ENCODE results near the gene NCLN.
A peak's percentile ranks its signal among the peaks of the same experiment; 100 is the strongest.

The NCLN gene

GRCh38 chr19:3179739-3180293 lies 5.9 kb upstream of the NCLN start:
- Histone ChIP-seq H3K4me3 (replicated peaks; ENCODE audit: insufficient read depth, low read length) (peak overlapping the region; percentile 78), H3K27me3 (ENCODE audit: insufficient read depth, poor library complexity, severe bottlenecking) (no peaks in the 10 kb centered on the region), H3K27ac (replicated peaks) (peak overlapping the region; percentile 99)
- TF ChIP-seq REST (IDR thresholded peaks at IDR 0.05; ENCODE audit: insufficient replicate concordance, low read depth) (peak; percentile 81), CTCF (IDR thresholded peaks at IDR 0.05; ENCODE audit: insufficient read depth, low read length) (no peak), POLR2AphosphoS5 (IDR thresholded peaks at IDR 0.05; ENCODE audit: low read depth) (no peak)
- peak in 1 of 2 experiments; percentile 68 for DNase-seq (ENCODE audit: low read depth in 1 of 2, low spot score in 1 of 2)

- no peak for DNase-seq (ENCODE audit: low read depth in 1 of 2, low spot score in 1 of 2)
- Histone ChIP-seq H3K27ac (replicated peaks) (no peak overlapping the region), H3K4me3 (replicated peaks; ENCODE audit: insufficient read depth, low read length) (no peak overlapping the region), H3K27me3 (ENCODE audit: insufficient read depth, poor library complexity, severe bottlenecking) (no peaks in the 10 kb centered on the region)
- TF ChIP-seq SPI1 (IDR thresholded peaks at IDR 0.05; ENCODE audit: borderline replicate concordance, low read depth) (no peak), POLR2AphosphoS5 (IDR thresholded peaks at IDR 0.05; ENCODE audit: low read depth) (peak; percentile 50; the same call in 1 of the 2 replicates), GABPA (IDR thresholded peaks at IDR 0.05; ENCODE audit: low read depth) (no peak)
Observed at GRCh38 chr19:3183721-3184641, 1.7 kb upstream of the NCLN start.

- 0 out of 2 replicates have a peak, but pooled peaks have one; percentile 0 for TF ChIP-seq POLR2AphosphoS5 (IDR thresholded peaks at IDR 0.05; ENCODE audit: low read depth)
- no peak for TF ChIP-seq GABPA (IDR thresholded peaks at IDR 0.05; ENCODE audit: low read depth)
- Histone ChIP-seq H3K4me3 (replicated peaks; ENCODE audit: insufficient read depth, low read length) (peak overlapping the region; percentile 37), H3K27ac (replicated peaks) (peak overlapping the region; percentile 90), H3K27me3 (ENCODE audit: insufficient read depth, poor library complexity, severe bottlenecking) (no peaks in the 10 kb centered on the region)
- DNase-seq (ENCODE audit: low read depth in 1 of 2, low spot score in 1 of 2): no peak
Observed at GRCh38 chr19:3184847-3185460, 776 bp upstream of the NCLN start.

GRCh38 chr19:3186160-3186688 lies 494 bp downstream of the NCLN start:
- DNase-seq (ENCODE audit: low read depth in 1 of 2, low spot score in 1 of 2): no peak
- Histone ChIP-seq H3K4me3 (replicated peaks; ENCODE audit: insufficient read depth, low read length) (peak overlapping the region; percentile 97), H3K27me3 (ENCODE audit: insufficient read depth, poor library complexity, severe bottlenecking) (no peaks in the 10 kb centered on the region), H3K27ac (replicated peaks) (peak overlapping the region; percentile 90)
- TF ChIP-seq POLR2AphosphoS5 (IDR thresholded peaks at IDR 0.05; ENCODE audit: low read depth) (no peak), SPI1 (IDR thresholded peaks at IDR 0.05; ENCODE audit: borderline replicate concordance, low read depth) (no peak), GABPA (IDR thresholded peaks at IDR 0.05; ENCODE audit: low read depth) (no peak), REST (IDR thresholded peaks at IDR 0.05; ENCODE audit: insufficient replicate concordance, low read depth) (no peak), CTCF (IDR thresholded peaks at IDR 0.05; ENCODE audit: insufficient read depth, low read length) (no peak)

Data from HL-60 (cell line).